H7 (cell line): ENCODE results near the gene TPGS1. TPM values are rescaled to one million over a fixed set of nuclear protein-coding genes. Genes with fewer than 3 reads are reported as not detected.

ENCODE experiments used
- total RNA-seq: library from RNA; depleted of rRNA; stranded (reverse); fragments of >200 nt; shearing (Covaris generic); gene quantifications from 2 replicates; pipeline ENCODE4 v1.2.3, GENCODE V29; 2014; rRNA removed

The TPGS1 gene
- total RNA-seq, 1 experiment from 2014 or later: 18.1 TPM

Other genes with a start within 250 kb of the TPGS1 start
- gene PLPP2, start 216.1 kb upstream of the TPGS1 start, total RNA-seq: 77.9 and 98.2 TPM in 2 replicates
- gene MIER2, start 162.7 kb upstream of the TPGS1 start, total RNA-seq: 43.4 and 49.6 TPM in 2 replicates
- 9.2 and 13.9 TPM in 2 replicates for gene C2CD4C, start 98.3 kb upstream of the TPGS1 start, total RNA-seq
- gene SHC2, start 46.5 kb upstream of the TPGS1 start, total RNA-seq: 5.3 and 6.9 TPM in 2 replicates
- gene MADCAM1, start 11.0 kb upstream of the TPGS1 start, total RNA-seq: 0.70 TPM in 1 of 2 replicates, not detected in the other
- gene CDC34, start 24.3 kb downstream of the TPGS1 start, total RNA-seq: 180 and 192 TPM in 2 replicates
- 0.38 and 1.6 TPM in 2 replicates for gene GZMM, start 36.6 kb downstream of the TPGS1 start, total RNA-seq
- gene BSG, start 65.1 kb downstream of the TPGS1 start, total RNA-seq: 1,035 and 1,167 TPM in 2 replicates
- 1.8 and 3.1 TPM in 2 replicates for gene HCN2, start 82.4 kb downstream of the TPGS1 start, total RNA-seq
- 120 and 128 TPM in 2 replicates for gene POLRMT, start 126.0 kb downstream of the TPGS1 start, total RNA-seq
- not detected in 2 replicates for gene FGF22, start 132.4 kb downstream of the TPGS1 start, total RNA-seq
- gene RNF126, start 155.7 kb downstream of the TPGS1 start, total RNA-seq: 119 and 128 TPM in 2 replicates
- 7.4 and 9.7 TPM in 2 replicates for gene FSTL3, start 168.9 kb downstream of the TPGS1 start, total RNA-seq
- gene PRSS57, start 188.0 kb downstream of the TPGS1 start, total RNA-seq: not detected in 2 replicates
- 28.7 and 34.6 TPM in 2 replicates for gene PALM, start 201.4 kb downstream of the TPGS1 start, total RNA-seq
- 0.11 and 0.31 TPM in 2 replicates for gene MISP, start 243.6 kb downstream of the TPGS1 start, total RNA-seq